ENCODE measurements around the gene PLCB4.

The PLCB4 gene

GRCh38 chr20:9110916-9111432 lies 42.1 kb downstream of the PLCB4 start:
- Histone ChIP-seq H3K9ac (ENCODE audit: low read length) (no peak overlapping the region), H3K4me3 (ENCODE audit: low read length) (no peak overlapping the region), H3K36me3 (ENCODE audit: control insufficient read depth, insufficient read depth, low read length) (no peaks in the 10 kb centered on the region), H3K4me1 (ENCODE audit: control insufficient read depth, insufficient read depth, low read length) (no peaks in the 10 kb centered on the region), H3K27me3 (ENCODE audit: control insufficient read depth, insufficient read depth, low read length) (no peaks in the 10 kb centered on the region), H3K9me3 (ENCODE audit: control insufficient read depth, low read length) (no peaks in the 10 kb centered on the region)

GRCh38 chr20:9112541-9113515 lies 43.9 kb downstream of the PLCB4 start:
- Histone ChIP-seq H3K27me3 (ENCODE audit: control insufficient read depth, insufficient read depth, low read length) (no peaks in the 10 kb centered on the region), H3K9me3 (ENCODE audit: control insufficient read depth, low read length) (no peaks in the 10 kb centered on the region), H3K4me3 (ENCODE audit: low read length) (no peak overlapping the region), H3K36me3 (ENCODE audit: control insufficient read depth, insufficient read depth, low read length) (no peaks in the 10 kb centered on the region), H3K4me1 (ENCODE audit: control insufficient read depth, insufficient read depth, low read length) (no peaks in the 10 kb centered on the region), H3K9ac (ENCODE audit: low read length) (no peak overlapping the region)

- Histone ChIP-seq H3K9me3 (ENCODE audit: control insufficient read depth, low read length) (no peaks in the 10 kb centered on the region), H3K4me3 (ENCODE audit: low read length) (no peak overlapping the region), H3K4me1 (ENCODE audit: control insufficient read depth, insufficient read depth, low read length) (no peaks in the 10 kb centered on the region), H3K36me3 (ENCODE audit: control insufficient read depth, insufficient read depth, low read length) (no peaks in the 10 kb centered on the region), H3K27me3 (ENCODE audit: control insufficient read depth, insufficient read depth, low read length) (no peaks in the 10 kb centered on the region), H3K9ac (ENCODE audit: low read length) (no peak overlapping the region)
These were observed 45.8 kb downstream of the PLCB4 start for GRCh38 chr20:9114709-9115108.

- no peak overlapping the region for H3K9ac ChIP-seq (ENCODE audit: low read length)
- no peaks in the 10 kb centered on the region for H3K36me3 ChIP-seq (ENCODE audit: control insufficient read depth, insufficient read depth, low read length)
- H3K4me3 ChIP-seq (ENCODE audit: low read length): no peak overlapping the region
- H3K27me3 ChIP-seq (ENCODE audit: control insufficient read depth, insufficient read depth, low read length): no peaks in the 10 kb centered on the region
- no peaks in the 10 kb centered on the region for H3K9me3 ChIP-seq (ENCODE audit: control insufficient read depth, low read length)
- H3K4me1 ChIP-seq (ENCODE audit: control insufficient read depth, insufficient read depth, low read length): peaks cover 4% of the 10 kb centered on the region
These were observed 48.7 kb downstream of the PLCB4 start for GRCh38 chr20:9117548-9117947.

GRCh38 chr20:9119776-9120175 lies 50.9 kb downstream of the PLCB4 start:
- Histone ChIP-seq H3K4me1 (ENCODE audit: control insufficient read depth, insufficient read depth, low read length) (peaks cover 4% of the 10 kb centered on the region), H3K36me3 (ENCODE audit: control insufficient read depth, insufficient read depth, low read length) (no peaks in the 10 kb centered on the region), H3K4me3 (ENCODE audit: low read length) (no peak overlapping the region), H3K27me3 (ENCODE audit: control insufficient read depth, insufficient read depth, low read length) (no peaks in the 10 kb centered on the region), H3K9me3 (ENCODE audit: control insufficient read depth, low read length) (no peaks in the 10 kb centered on the region), H3K9ac (ENCODE audit: low read length) (no peak overlapping the region)

- H3K4me1 ChIP-seq (ENCODE audit: control insufficient read depth, insufficient read depth, low read length): peaks cover 4% of the 10 kb centered on the region
- H3K9me3 ChIP-seq (ENCODE audit: control insufficient read depth, low read length): no peaks in the 10 kb centered on the region
- H3K27me3 ChIP-seq (ENCODE audit: control insufficient read depth, insufficient read depth, low read length): no peaks in the 10 kb centered on the region
- H3K9ac ChIP-seq (ENCODE audit: low read length): no peak overlapping the region
- no peaks in the 10 kb centered on the region for H3K36me3 ChIP-seq (ENCODE audit: control insufficient read depth, insufficient read depth, low read length)
- no peak overlapping the region for H3K4me3 ChIP-seq (ENCODE audit: low read length)
These were observed 52.3 kb downstream of the PLCB4 start for GRCh38 chr20:9121211-9121610.

GRCh38 chr20:9122571-9122970 lies 53.7 kb downstream of the PLCB4 start:
- no peaks in the 10 kb centered on the region for H3K27me3 ChIP-seq (ENCODE audit: control insufficient read depth, insufficient read depth, low read length)
- peaks cover 4% of the 10 kb centered on the region for H3K4me1 ChIP-seq (ENCODE audit: control insufficient read depth, insufficient read depth, low read length)
- no peak overlapping the region for H3K4me3 ChIP-seq (ENCODE audit: low read length)
- H3K36me3 ChIP-seq (ENCODE audit: control insufficient read depth, insufficient read depth, low read length): no peaks in the 10 kb centered on the region
- H3K9ac ChIP-seq (ENCODE audit: low read length): no peak overlapping the region
- no peaks in the 10 kb centered on the region for H3K9me3 ChIP-seq (ENCODE audit: control insufficient read depth, low read length)

GRCh38 chr20:9126527-9126926 lies 57.6 kb downstream of the PLCB4 start:
- no peak overlapping the region for H3K4me3 ChIP-seq (ENCODE audit: low read length)
- peaks cover 2% of the 10 kb centered on the region for H3K4me1 ChIP-seq (ENCODE audit: control insufficient read depth, insufficient read depth, low read length)
- H3K36me3 ChIP-seq (ENCODE audit: control insufficient read depth, insufficient read depth, low read length): no peaks in the 10 kb centered on the region
- H3K9me3 ChIP-seq (ENCODE audit: control insufficient read depth, low read length): no peaks in the 10 kb centered on the region
- H3K27me3 ChIP-seq (ENCODE audit: control insufficient read depth, insufficient read depth, low read length): no peaks in the 10 kb centered on the region
- no peak overlapping the region for H3K9ac ChIP-seq (ENCODE audit: low read length)

- Histone ChIP-seq H3K9ac (ENCODE audit: low read length) (no peak overlapping the region), H3K27me3 (ENCODE audit: control insufficient read depth, insufficient read depth, low read length) (no peaks in the 10 kb centered on the region), H3K4me3 (ENCODE audit: low read length) (no peak overlapping the region), H3K36me3 (ENCODE audit: control insufficient read depth, insufficient read depth, low read length) (no peaks in the 10 kb centered on the region), H3K4me1 (ENCODE audit: control insufficient read depth, insufficient read depth, low read length) (no peaks in the 10 kb centered on the region), H3K9me3 (ENCODE audit: control insufficient read depth, low read length) (no peaks in the 10 kb centered on the region)
These were observed 59.7 kb downstream of the PLCB4 start for GRCh38 chr20:9128568-9128967.

GRCh38 chr20:9129756-9130155 lies 60.9 kb downstream of the PLCB4 start:
- Histone ChIP-seq H3K27me3 (ENCODE audit: control insufficient read depth, insufficient read depth, low read length) (no peaks in the 10 kb centered on the region), H3K4me3 (ENCODE audit: low read length) (no peak overlapping the region), H3K9ac (ENCODE audit: low read length) (no peak overlapping the region), H3K36me3 (ENCODE audit: control insufficient read depth, insufficient read depth, low read length) (no peaks in the 10 kb centered on the region), H3K4me1 (ENCODE audit: control insufficient read depth, insufficient read depth, low read length) (no peaks in the 10 kb centered on the region), H3K9me3 (ENCODE audit: control insufficient read depth, low read length) (no peaks in the 10 kb centered on the region)

GRCh38 chr20:9130521-9130920 lies 61.6 kb downstream of the PLCB4 start:
- Histone ChIP-seq H3K4me1 (ENCODE audit: control insufficient read depth, insufficient read depth, low read length) (no peaks in the 10 kb centered on the region), H3K27me3 (ENCODE audit: control insufficient read depth, insufficient read depth, low read length) (no peaks in the 10 kb centered on the region), H3K36me3 (ENCODE audit: control insufficient read depth, insufficient read depth, low read length) (no peaks in the 10 kb centered on the region)

GRCh38 chr20:9131841-9132240 lies 63.0 kb downstream of the PLCB4 start:
- no peaks in the 10 kb centered on the region for H3K9me3 ChIP-seq (ENCODE audit: control insufficient read depth, low read length)
- no peak overlapping the region for H3K9ac ChIP-seq (ENCODE audit: low read length)
- no peaks in the 10 kb centered on the region for H3K27me3 ChIP-seq (ENCODE audit: control insufficient read depth, insufficient read depth, low read length)
- no peaks in the 10 kb centered on the region for H3K36me3 ChIP-seq (ENCODE audit: control insufficient read depth, insufficient read depth, low read length)
- H3K4me3 ChIP-seq (ENCODE audit: low read length): no peak overlapping the region
- H3K4me1 ChIP-seq (ENCODE audit: control insufficient read depth, insufficient read depth, low read length): no peaks in the 10 kb centered on the region

More at GRCh38 chr20:9130521-9130920, 61.6 kb downstream of the PLCB4 start:
- Histone ChIP-seq H3K9ac (ENCODE audit: low read length) (no peak overlapping the region), H3K9me3 (ENCODE audit: control insufficient read depth, low read length) (no peaks in the 10 kb centered on the region), H3K4me3 (ENCODE audit: low read length) (no peak overlapping the region)
